Hematopoietic multipotent progenitor cell treated with erythropoietin and hydrocortisone succinate and interleukin-3 and kit ligand, for 8 days (in vitro differentiated cells): ENCODE measurements around the gene OXCT1.
A peak's percentile ranks its signal among the peaks of the same experiment; 100 is the strongest.
"Not testable (repeated sequence)": the region's sequence is repeated elsewhere in the genome, so short reads cannot be mapped to it uniquely, and the experiment has no call there.

Experiments
- DNase-seq: peaks from one replicate; pipeline ENCODE4 v3.0.0-alpha.2; 2015

The OXCT1 gene

GRCh38 chr5:41871852-41872251 is 1.6 kb upstream of the OXCT1 start:
- DNase-seq = no peak

- no peak for DNase-seq
Observed at GRCh38 chr5:41870627-41871048, 413 bp upstream of the OXCT1 start.

- peak; percentile 25 for DNase-seq
Observed at GRCh38 chr5:41869151-41869723, 988 bp downstream of the OXCT1 start.

- no peak for DNase-seq
Observed at GRCh38 chr5:41863871-41864486, 6.2 kb downstream of the OXCT1 start.

GRCh38 chr5:41858890-41859289 is 11.3 kb downstream of the OXCT1 start:
- DNase-seq = no peak

GRCh38 chr5:41857989-41858388 is 12.2 kb downstream of the OXCT1 start:
- no peak for DNase-seq

GRCh38 chr5:41856644-41857491 is 13.4 kb downstream of the OXCT1 start:
- DNase-seq = peak; percentile 86

GRCh38 chr5:41852293-41852692 is 17.9 kb downstream of the OXCT1 start:
- DNase-seq = no peak

GRCh38 chr5:41851116-41851515 is 19.1 kb downstream of the OXCT1 start:
- DNase-seq = no peak

- DNase-seq = peak; percentile 38
Observed at GRCh38 chr5:41848983-41849382, 21.2 kb downstream of the OXCT1 start.

GRCh38 chr5:41845751-41846150 is 24.5 kb downstream of the OXCT1 start:
- DNase-seq = not testable (repeated sequence)

- no peak for DNase-seq
Observed at GRCh38 chr5:41844502-41844901, 25.7 kb downstream of the OXCT1 start.

- DNase-seq = peak; percentile 73
Observed at GRCh38 chr5:41843456-41844370, 26.5 kb downstream of the OXCT1 start.

GRCh38 chr5:41842777-41843176 is 27.4 kb downstream of the OXCT1 start:
- no peak for DNase-seq

GRCh38 chr5:41841325-41841724 is 28.9 kb downstream of the OXCT1 start:
- DNase-seq = no peak

- DNase-seq = no peak
Observed at GRCh38 chr5:41840251-41840650, 30.0 kb downstream of the OXCT1 start.

- no peak for DNase-seq
Observed at GRCh38 chr5:41837793-41838192, 32.4 kb downstream of the OXCT1 start.

- no peak for DNase-seq
Observed at GRCh38 chr5:41835645-41836044, 34.6 kb downstream of the OXCT1 start.

GRCh38 chr5:41834506-41834905 is 35.7 kb downstream of the OXCT1 start:
- DNase-seq = no peak

GRCh38 chr5:41832430-41832829 is 37.8 kb downstream of the OXCT1 start:
- DNase-seq = no peak

- no peak for DNase-seq
Observed at GRCh38 chr5:41831155-41831554, 39.1 kb downstream of the OXCT1 start.

- DNase-seq = no peak
Observed at GRCh38 chr5:41827792-41828191, 42.4 kb downstream of the OXCT1 start.

GRCh38 chr5:41822036-41822435 is 48.2 kb downstream of the OXCT1 start:
- DNase-seq = no peak
